Measurements from ENCODE around the gene EXOSC6.
A peak's percentile ranks its signal among the peaks of the same experiment; 100 is the strongest.
"Not testable (repeated sequence)": the region's sequence is repeated elsewhere in the genome, so short reads cannot be mapped to it uniquely, and the experiment has no call there.

EXOSC6 gene

GRCh38 chr16:70254180-70254964 lies 2.6 kb upstream of the EXOSC6 start:
- no peak for DNase-seq

DNA sequence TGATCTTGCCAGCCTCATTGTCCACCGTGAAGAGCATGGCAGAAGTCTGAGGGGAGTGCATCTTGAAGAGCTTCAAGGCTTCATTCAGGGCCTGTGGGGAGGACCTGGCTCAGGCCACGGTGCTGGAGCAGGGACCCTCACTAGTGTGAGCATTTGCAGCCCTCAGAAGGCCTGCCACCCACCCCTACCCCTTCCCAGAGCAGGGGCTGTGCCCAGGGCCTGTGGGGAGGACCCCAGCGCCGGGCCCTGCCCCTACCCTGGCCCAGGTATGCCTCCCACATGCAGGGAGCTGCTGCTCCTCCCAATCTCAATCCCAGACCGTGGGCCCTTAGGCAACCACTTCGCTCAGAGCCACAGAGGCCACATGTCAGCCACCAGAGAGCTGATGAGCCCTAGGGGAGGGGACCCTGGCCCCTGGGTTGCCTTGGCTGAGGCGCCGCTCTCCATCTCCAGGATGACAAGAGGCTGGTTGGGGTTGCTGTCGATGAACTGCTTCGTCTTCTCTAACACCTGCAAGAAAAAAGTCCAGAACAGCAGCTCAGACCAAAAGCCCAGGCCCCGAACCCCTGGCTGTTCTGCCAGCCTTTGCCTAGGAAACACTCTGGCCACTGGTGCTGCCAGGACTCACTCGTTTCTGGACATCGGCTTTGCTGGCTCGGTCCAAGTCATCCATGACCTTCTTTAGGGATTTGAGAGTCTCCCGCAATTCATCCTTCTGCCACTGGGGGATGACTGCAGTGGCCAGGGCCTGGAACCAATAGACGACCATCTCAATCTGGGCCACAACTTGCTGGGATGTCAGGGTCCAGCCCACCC lies 1.8 kb upstream of the EXOSC6 start:
- DNase-seq: peak; percentile 50 to 57

- peak in 1 of 2 donors; percentile 40 for DNase-seq
Observed at GRCh38 chr16:70252355-70252988, 732 bp upstream of the EXOSC6 start.

GRCh38 chr16:70250748-70251628 lies 752 bp downstream of the EXOSC6 start:
- DNase-seq: peak; percentile 37 to 52

GRCh38 chr16:70249697-70250096 lies 2.0 kb downstream of the EXOSC6 start:
- DNase-seq: not testable (repeated sequence)

DNA sequence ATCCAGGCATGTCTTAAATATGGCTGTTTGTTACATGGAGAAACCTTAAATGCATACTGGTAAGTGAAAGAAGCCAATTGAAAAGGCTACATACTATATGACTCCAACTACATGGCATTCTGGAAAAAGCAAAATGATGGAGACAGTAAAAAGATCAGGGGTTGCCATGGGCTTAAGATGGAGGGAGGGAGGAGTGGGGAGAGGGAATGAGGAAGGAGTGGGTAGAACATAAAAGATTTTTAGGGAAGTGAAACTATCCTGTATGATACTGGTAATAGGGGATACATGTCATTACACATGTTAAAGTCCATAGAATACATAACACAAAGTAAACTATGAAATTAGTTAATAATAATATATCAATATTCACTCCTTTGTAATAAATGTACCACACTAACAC lies 13.0 kb downstream of the EXOSC6 start:
- not testable (repeated sequence) for DNase-seq

- not testable (repeated sequence) for DNase-seq
Observed at GRCh38 chr16:70231831-70232230, 19.9 kb downstream of the EXOSC6 start.

DNA sequence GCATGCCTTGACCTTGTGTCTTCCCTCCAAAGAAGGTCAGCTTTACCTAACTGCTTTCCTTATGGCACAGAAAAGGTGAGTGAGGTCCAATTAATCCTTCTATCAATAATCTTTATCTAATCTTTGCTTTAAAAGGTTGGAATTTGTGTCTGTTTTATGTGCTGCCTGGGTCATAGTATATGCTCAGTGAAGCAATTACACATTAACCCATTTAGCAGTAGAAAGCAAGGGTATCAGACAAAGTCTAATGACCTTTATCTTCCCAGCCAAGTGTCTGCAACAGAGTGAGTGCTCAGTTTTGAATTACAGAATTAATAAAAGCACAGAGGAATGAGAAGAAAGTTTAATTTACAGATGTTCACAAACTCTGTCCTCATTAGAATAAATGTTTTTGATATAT lies 25.7 kb downstream of the EXOSC6 start:
- DNase-seq: not testable (repeated sequence)

GRCh38 chr16:70225430-70225829 lies 26.3 kb downstream of the EXOSC6 start:
- not testable (repeated sequence) for DNase-seq

DNA sequence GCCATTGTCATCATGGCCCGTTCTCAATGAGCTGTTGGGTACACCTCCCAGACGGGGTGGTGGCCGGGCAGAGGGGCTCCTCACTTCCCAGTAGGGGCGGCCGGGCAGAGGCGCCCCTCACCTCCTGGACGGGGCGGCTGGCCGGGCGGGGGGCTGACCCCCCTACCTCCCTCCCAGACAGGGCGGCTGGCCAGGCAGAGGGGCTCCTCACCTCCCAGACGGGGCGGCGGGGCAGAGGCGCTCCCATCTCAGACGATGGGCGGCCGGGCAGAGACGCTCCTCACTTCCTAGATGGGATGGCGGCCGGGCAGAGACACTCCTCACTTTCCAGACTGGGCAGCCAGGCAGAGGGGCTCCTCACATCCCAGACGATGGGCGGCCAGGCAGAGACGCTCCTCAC lies 27.1 kb downstream of the EXOSC6 start:
- DNase-seq: not testable (repeated sequence)

DNA sequence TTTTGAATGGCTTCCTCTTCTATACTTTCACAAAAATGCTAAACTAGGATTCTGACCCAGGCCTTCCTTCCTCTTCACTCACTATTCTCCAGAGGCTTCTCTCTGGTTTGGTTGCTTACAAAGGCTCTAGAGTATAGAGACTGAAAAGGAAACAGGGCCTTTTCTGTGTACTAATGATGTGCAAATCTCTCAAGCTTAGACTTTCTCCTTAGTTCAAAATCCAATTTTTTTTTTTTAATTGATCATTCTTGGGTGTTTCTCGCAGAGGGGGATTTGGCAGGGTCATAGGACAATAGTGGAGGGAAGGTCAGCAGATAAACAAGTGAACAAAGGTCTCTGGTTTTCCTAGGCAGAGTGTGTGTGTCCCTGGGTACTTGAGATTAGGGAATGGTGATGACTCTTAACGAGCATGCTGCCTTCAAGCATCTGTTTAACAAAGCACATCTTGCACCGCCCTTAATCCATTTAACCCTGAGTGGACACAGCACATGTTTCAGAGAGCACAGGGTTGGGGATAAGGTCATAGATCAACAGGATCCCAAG lies 27.7 kb downstream of the EXOSC6 start:
- not testable (repeated sequence) for DNase-seq

DNA sequence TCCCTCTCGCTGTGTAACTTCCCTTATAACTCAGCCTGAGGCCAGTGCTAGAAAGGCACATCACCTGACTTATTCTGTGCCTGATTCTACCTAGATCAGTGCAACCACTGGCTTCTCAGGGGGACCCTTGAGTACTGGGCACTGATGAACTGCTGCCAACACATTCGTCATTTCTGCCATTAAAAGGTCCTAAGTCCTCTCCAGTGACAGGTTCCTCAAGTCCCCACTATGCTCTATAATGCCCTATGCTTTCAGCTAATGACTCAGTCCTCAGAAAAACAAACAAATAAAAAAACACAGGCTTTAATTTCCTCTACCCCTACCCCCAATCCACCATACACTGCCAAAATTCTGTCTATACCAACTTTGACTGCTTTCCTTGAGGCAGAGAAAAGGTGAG lies 28.5 kb downstream of the EXOSC6 start:
- DNase-seq: not testable (repeated sequence)

GRCh38 chr16:70222574-70222973 lies 29.2 kb downstream of the EXOSC6 start:
- DNase-seq: not testable (repeated sequence)

GRCh38 chr16:70218586-70218985 lies 33.2 kb downstream of the EXOSC6 start:
- DNase-seq: not testable (repeated sequence)

GRCh38 chr16:70206382-70206781 lies 45.4 kb downstream of the EXOSC6 start:
- not testable (repeated sequence) for DNase-seq

DNA sequence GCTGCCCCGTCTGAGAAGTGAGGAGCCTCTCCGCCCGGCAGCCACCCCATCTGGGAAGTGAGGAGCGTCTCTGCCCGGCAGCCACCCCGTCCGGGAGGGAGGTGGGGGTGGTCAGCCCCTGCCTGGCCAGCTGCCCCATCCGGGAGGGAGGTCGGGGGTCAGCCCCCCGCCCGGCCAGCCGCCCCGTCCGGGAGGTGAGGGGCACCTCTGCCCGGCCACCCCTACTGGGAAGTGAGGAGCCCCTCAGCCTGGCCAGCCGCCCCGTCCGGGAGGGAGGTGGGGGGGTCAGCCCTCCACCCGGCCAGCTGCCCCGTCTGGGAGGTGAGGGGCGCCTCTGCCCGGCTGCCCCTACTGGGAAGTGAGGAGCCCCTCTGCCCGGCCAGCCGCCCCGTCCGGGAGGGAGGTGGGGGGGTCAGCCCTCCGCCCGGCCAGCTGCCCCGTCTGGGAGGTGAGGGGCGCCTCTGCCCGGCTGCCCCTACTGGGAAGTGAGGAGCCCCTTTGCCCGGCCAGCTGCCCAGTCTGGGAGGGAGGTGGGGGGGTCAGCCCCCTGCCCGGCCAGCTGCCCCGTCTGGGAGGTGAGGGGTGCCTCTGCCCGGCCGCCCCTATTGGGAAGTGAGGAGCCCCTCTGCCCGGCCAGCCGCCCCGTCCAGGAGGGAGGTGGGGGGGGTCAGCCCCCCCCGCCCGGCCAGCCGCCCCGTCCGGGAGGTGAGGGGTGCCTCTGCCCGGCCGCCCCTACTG lies 46.9 kb downstream of the EXOSC6 start:
- DNase-seq: not testable (repeated sequence)

DNA sequence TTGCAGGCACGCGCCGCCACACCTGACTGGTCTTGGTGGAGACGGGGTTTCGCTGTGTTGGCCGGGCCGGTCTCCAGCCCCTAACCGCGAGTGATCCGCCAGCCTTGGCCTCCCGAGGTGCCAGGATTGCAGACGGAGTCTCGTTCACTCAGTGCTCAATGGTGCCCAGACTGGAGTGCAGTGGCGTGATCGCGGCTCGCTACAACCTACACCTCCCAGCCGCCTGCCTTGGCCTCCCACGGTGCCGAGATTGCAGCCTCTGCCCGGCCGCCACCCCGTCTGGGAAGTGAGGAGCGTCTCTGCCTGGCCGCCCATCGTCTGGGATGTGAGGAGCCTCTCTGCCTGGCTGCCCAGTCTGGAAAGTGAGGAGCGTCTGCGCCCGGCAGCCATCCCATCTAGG lies 47.7 kb downstream of the EXOSC6 start:
- not testable (repeated sequence) for DNase-seq

- DNase-seq: not testable (repeated sequence)
Observed at GRCh38 chr16:70203508-70203907, 48.2 kb downstream of the EXOSC6 start.

DNA sequence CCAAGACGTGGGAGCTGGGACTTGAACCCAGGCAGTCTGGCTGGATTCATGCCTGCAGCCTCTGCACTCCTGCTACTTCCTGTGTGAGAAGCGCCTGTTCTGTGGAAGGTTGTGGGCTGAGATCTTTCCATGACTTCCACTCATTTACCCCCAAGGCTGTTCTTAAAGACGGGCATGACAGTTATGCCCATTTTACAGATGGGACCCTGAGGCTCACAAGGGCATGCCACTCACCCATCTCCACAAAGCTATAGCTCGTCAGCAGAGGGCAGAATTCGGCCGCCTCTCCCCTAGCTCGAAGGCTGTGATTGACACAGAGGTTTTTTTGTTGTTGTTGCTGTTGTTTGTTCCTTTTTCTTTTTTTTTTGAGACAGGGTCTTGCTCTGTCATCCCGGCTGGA lies 51.7 kb downstream of the EXOSC6 start:
- DNase-seq: not testable (repeated sequence)

GRCh38 chr16:70199170-70199569 lies 52.6 kb downstream of the EXOSC6 start:
- not testable (repeated sequence) for DNase-seq

DNA sequence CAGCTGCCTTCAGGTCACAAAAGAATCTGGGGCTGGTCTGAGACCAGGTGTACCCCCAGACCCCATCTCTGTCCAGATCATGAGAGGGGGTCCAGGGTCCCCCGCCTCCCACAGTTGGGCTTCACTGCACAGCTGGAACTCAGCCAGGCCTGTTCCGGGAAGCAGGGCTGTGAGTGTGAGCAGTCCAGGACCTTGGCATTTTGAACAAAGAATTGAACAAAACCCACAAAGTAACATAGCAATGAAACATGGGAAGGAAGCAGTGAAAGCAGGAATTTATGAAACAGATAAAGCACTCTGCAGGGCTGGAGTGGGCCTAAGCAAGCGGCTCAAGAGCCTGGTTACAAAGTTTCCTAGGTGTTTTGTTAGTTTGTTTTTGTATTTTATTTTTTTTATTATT lies 53.1 kb downstream of the EXOSC6 start:
- not testable (repeated sequence) for DNase-seq

Data from stimulated activated CD4-positive, alpha-beta T cell treated with anti-CD3 and anti-CD28 coated beads, Interleukin-2, amount 100 ng/mL, for 24 hours (primary cell).